ENCODE measurements around the gene SLC19A2. TPM values are rescaled to one million over a fixed set of nuclear protein-coding genes. Genes with fewer than 3 reads are reported as not detected.

SLC19A2 gene
- polyA plus RNA-seq, 5 donors = 12.6 to 18.0 (median 14.1) TPM

Other genes with a start within 250 kb of the SLC19A2 start
- 10 to 100 TPM; 46.7 to 86.5 (median 59.2) TPM for gene NME7, start 118.1 kb downstream of the SLC19A2 start, polyA plus RNA-seq (ENCODE audit: insufficient read depth in 1 of 5, insufficient read length in 5 of 5, low replicate concordance in 1 of 5)
- gene BLZF1, start 117.7 kb downstream of the SLC19A2 start, polyA plus RNA-seq (ENCODE audit: insufficient read depth in 1 of 5, insufficient read length in 5 of 5, low replicate concordance in 1 of 5) = 10 to 100 TPM; 20.0 to 33.1 (median 28.3) TPM
- 1 to 10 TPM; 4.1 to 5.9 (median 4.4) TPM for gene CCDC181, start 58.5 kb downstream of the SLC19A2 start, polyA plus RNA-seq (ENCODE audit: insufficient read depth in 1 of 5, insufficient read length in 5 of 5, low replicate concordance in 1 of 5)
- 1 to 10 TPM in 1 of 5 donors, under 1 TPM in 4; 0.10 to 1.5 (median 0.26) TPM for gene F5, start 100.5 kb upstream of the SLC19A2 start, polyA plus RNA-seq (ENCODE audit: insufficient read depth in 1 of 5, insufficient read length in 5 of 5, low replicate concordance in 1 of 5)
- gene SELP, start 144.2 kb upstream of the SLC19A2 start, polyA plus RNA-seq (ENCODE audit: insufficient read depth in 1 of 5, insufficient read length in 5 of 5, low replicate concordance in 1 of 5) = 10 to 100 TPM in 1 of 5 donors, 1 to 10 TPM in 4; 6.7 to 11.5 (median 6.7) TPM
- gene SELL, start 225.7 kb upstream of the SLC19A2 start, polyA plus RNA-seq (ENCODE audit: insufficient read depth in 1 of 5, insufficient read length in 5 of 5, low replicate concordance in 1 of 5) = 1 to 10 TPM; 3.1 to 5.2 (median 3.3) TPM
- gene SELE, start 248.1 kb upstream of the SLC19A2 start, polyA plus RNA-seq (ENCODE audit: insufficient read depth in 1 of 5, insufficient read length in 5 of 5, low replicate concordance in 1 of 5) = under 1 TPM; 0.08 to 0.29 (median 0.24) TPM